CD4-positive, alpha-beta T cell treated with Interleukin-21 for 1 hour (primary cell): ENCODE data around the gene ZIM2.

ENCODE experiments used
- DNase-seq: peaks from one replicate; pipeline ENCODE4 v3.0.0-alpha.2; 2020

ZIM2 gene

DNA sequence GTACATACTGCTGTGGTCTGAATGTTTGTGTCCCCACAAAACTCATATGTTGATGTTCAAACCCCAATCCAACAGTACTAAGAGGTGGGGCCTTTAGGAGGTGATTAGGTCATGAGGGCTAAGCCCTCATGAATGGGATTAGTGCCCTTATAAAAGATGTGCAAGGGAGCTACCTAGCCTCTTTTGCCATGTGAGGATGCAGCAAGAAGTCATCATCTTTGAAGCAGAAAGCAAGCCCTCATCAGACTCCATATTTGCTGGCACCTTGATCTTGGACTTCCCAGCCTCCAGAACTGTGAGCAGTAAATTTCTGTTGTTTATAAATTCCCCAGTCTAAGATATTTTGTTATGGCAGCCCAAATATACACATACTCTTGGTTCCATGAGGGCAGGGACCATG, 33.9 kb downstream of the ZIM2 start:
- no peak for DNase-seq

DNA sequence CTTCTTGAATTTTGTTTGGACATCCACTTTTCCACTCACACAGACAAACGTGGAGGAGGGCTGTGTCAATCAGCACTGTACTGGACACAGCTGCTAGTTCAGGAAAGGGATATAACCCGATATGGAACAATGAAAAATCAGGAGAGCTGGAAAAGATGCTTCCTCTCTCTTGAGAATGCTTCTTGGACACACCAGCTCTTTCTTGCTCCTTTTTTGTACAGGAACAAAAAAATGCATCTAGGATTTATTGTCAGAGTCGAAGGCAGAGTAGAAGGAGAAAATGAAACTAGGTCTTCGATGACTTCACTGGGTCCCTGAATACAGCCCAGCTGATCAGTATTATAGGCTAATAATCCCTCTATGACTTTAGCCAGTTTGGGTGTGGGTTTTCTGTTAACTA, 62.2 kb downstream of the ZIM2 start:
- no peak for DNase-seq

- DNase-seq, result no peak
These were observed 70.9 kb downstream of the ZIM2 start for GRCh38 chr19:56769650-56770049.

DNA sequence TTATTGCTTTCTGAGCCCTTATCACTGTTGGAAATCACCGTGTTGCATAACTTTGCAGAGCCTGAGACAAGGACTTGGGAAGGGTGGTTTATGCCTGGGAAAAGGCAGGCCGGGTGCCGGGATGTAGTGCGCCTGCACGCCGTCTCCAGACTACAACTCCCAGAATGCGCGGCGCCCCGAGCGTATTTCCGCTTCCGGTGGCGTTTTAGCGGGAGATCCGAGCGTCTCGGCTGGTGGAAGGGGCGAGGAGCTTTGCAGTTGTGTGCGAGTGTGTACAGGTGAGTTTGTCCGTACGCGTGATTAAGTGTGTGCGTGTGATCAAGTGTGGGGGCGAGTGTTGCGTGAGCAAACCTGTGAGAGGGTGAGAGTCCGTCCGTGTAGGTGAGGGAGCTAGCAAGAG, 75.4 kb downstream of the ZIM2 start:
- DNase-seq, result no peak

DNA sequence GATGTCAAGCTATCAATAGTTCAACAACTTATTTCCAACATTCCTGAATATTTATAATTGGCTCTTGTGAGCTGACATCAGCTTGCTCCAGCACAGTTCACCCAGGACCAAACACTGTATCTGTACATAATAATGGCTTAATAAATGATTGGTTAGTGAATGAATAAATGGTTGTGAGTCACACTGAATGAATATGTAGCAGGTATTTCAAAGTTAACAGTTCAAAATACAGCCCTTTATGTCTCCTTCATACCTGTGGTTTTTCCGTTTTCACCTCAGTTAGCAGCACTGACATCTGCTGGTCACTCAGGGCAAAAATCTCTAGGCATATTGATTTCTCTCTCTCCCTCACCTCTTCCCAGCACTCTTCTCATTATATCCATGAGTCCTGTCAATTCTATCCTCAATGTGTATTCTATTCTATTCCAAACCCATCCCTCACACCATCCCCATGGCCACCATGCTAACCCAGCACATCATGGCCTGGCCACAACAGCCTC, 76.3 kb downstream of the ZIM2 start:
- DNase-seq, result no peak

DNA sequence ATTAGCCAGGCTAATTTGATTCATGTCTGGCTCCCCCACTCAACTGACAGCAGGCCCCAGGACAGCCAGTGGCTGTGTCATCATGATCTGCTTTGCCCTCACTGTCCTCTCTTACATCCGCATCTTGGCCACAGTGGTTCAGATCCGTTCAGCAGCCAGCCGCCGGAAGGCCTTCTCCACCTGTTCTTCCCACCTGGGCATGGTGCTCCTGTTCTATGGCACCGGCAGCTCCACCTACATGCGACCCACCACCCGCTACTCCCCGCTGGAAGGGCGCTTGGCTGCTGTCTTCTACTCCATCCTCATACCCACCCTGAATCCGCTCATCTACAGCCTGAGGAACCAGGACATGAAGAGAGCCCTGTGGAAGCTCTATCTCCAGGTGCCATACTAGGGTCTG, 79.7 kb downstream of the ZIM2 start:
- no peak for DNase-seq

GRCh38 chr19:56759531-56759930, 81.0 kb downstream of the ZIM2 start:
- no peak for DNase-seq

DNA sequence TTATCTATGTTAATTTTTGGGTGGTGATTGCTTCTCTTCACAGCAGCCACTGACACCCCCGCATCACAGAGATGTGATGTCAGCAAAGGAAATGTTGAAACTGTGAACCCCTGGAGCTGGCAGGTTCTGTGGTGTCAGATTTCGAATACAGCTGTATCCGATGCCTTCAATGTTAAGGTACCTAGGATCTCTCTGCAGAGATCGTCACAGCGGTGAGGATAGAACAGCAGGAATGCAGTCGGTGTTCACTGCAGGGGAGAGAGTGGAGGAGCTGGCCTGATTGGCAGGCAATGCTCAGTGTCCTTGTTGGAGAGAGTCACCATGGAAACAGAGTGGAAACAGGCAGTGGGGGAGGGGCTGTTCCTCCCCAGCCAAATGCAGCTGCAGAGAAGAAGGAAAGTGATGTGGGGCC, 89.4 kb downstream of the ZIM2 start:
- no peak for DNase-seq

DNA sequence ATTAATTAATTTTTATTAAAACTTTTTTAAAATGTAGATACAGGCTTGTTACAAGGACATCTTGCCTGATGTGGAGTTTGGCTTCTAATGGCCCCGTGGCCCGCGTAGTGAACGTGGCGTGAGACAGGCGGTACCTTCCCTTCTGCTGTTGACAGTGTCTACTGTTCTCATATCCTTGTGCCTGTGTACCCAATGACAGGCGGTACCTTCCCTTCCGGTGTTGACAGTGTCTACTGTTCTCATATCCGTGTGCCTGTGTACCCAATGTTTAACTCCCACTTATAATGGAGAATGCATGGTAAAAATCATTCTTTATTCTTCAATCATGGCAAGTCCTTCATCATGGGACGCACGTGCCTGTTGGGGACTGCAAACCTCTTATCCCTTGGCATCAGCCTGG, 89.9 kb downstream of the ZIM2 start:
- DNase-seq, result no peak

- no peak for DNase-seq
These were observed 92.1 kb downstream of the ZIM2 start for GRCh38 chr19:56748378-56748777.

DNA sequence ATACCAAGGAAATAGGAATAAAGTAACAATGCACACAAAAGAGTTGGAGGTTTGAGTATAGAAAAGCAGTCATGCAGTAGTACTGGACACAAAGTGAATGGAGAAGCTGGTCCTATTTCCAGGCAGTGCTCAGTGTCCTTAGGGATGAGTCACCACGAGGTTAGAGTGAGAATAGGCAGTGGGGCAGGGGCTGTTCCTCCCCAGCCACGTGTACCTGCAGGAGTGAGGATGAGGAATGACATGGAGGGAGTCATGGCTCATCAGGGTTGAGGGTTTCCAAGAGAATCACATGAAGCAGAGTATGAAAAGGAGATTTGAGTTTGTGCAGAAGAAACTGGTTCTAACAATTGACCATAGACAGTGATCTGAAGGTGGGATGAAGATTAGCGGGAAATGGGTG, 94.2 kb downstream of the ZIM2 start:
- no peak for DNase-seq

DNA sequence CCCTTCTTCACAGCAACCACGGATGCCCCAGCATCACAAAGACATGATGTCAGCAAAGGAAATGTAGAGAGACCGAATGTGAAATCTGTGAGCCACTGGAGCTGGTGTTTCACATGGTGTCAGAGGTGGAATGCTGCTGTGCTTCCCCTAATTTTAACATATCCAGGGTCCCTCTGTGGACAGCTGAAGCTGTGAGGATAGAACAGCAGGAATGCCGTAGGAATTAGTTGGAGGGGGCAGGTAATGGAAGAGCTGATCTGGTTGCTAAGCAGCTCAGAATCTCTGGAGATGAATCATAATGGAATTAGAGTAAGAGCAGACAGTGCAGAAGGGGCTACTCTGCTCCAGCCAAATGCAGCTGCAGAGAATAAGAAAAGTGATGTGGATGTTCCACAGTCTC, 100.0 kb downstream of the ZIM2 start:
- no peak for DNase-seq

DNA sequence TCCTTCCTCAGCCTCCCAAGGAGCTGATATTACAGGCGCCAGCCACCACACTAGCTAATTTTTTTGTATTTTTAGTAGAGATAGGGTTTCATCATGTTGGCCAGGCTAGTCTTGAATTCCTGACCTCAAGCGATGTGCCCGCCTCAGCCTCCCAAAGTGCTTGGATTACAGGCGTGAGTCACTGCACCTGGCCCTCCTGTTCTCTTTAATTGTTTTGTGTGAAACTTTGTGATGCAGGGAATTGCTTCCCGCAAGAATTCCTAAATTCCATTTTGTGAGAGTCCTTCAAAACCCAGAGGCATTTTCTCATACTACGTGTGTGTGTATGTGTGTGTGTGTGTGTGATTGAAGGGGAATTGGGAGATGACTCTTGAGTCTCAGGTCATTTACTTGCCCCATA, 104.0 kb downstream of the ZIM2 start:
- DNase-seq, result no peak

GRCh38 chr19:56732976-56733375, 107.5 kb downstream of the ZIM2 start:
- DNase-seq, result no peak

GRCh38 chr19:56727677-56728076, 112.8 kb downstream of the ZIM2 start:
- DNase-seq, result no peak

DNA sequence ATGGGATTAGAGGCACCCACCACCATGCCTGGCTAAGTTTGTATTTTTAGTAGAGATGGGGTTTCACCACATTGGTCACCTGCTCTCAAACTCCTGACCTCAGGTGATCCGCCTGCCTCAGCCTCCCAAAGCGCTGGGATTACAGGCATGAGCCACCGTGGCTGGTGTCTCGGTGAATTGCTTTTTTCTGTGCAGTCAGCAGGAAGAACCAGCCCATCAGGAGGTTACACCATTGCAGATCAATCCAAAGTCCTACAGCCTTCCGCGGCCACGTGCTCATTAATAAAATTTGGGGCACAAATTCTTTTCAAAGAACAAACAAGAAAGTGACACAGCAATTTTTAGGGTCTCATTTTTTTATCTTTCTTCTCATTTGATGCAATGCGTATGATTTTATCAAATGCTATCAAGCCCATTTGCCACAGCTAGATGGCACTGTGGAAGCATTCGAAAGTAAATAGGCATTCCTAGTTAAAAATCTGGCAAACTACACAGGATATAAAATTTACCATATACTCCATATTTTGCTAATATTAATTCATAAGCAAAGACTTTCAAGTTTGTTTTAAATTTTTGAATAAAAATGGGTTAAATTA, 114.6 kb downstream of the ZIM2 start:
- no peak for DNase-seq
